Suprapubic skin (tissue), 4 donors: ENCODE data around the gene NEU3. TPM values are rescaled to one million over a fixed set of nuclear protein-coding genes. Genes with fewer than 3 reads are reported as not detected.

ENCODE experiments used
- DNase-seq, 2 donors: peaks; one replicate each; pipeline ENCODE4 v3.0.0-alpha.2; 2019; ENCODE audit warnings: low spot score in 2 of 2
- H3K27ac ChIP-seq: fragments of 200-600 bp; sonication (generic); one replicate; pipeline ENCODE4 v1.5.1; 2019
- H3K27me3 ChIP-seq: fragments of 200-600 bp; sonication (generic); one replicate; pipeline ENCODE4 v1.5.1; 2019
- H3K36me3 ChIP-seq: fragments of 200-600 bp; sonication (generic); one replicate; pipeline ENCODE4 v1.5.1; 2019
- H3K4me1 ChIP-seq: fragments of 200-600 bp; sonication (generic); one replicate; pipeline ENCODE4 v1.5.1; 2019
- H3K4me3 ChIP-seq: fragments of 200-600 bp; sonication (generic); one replicate; pipeline ENCODE4 v1.5.1; 2019; ENCODE audit warnings: mild to moderate bottlenecking
- H3K9me3 ChIP-seq: fragments of 200-600 bp; sonication (generic); one replicate; pipeline ENCODE4 v1.5.1; 2019
- EP300 ChIP-seq: sonication (generic); formaldehyde crosslinking; IDR thresholded peaks from one replicate; pipeline ENCODE4 v1.6.1; 2017; ENCODE audit warnings: antibody characterized with exemption
- POLR2A ChIP-seq, 2 donors: fragments of 450-650 bp; IDR thresholded peaks; one replicate each; pipeline ENCODE4 v1.6.1; 2017; ENCODE audit warnings: antibody characterized with exemption in 2 of 2, mild to moderate bottlenecking in 2 of 2, moderate library complexity in 2 of 2
- POLR2AphosphoS5 ChIP-seq, 3 donors: sonication (generic); formaldehyde crosslinking; IDR thresholded peaks; one replicate each; pipeline ENCODE4 v1.6.1; 2017; ENCODE audit warnings: antibody characterized with exemption in 3 of 3
- WGBS: methylation state at CpG from one replicate; pipeline ENCODE4 v1.1.5; 2018; 5-methylcytosine and 5-hydroxymethylcytosine counted together
- total RNA-seq, 4 donors: library from RNA; depleted of rRNA; stranded (reverse); fragments of >200 nt; gene quantifications; one replicate each; pipeline ENCODE4 v1.1.0, GENCODE V29; 2016
- TF ChIP-seq, protein P1 (sequence below), 2 donors: fragments of 200-600 bp in 1 of 2; fragments of 450-650 bp in 1 of 2; sonication (generic) in 1 of 2; IDR thresholded peaks; one replicate each; pipeline ENCODE4 v1.5.1; 2016 to 2019; ENCODE audit warnings: antibody characterized with exemption in 2 of 2, mild to moderate bottlenecking in 1 of 2, moderate library complexity in 1 of 2

The NEU3 gene
- total RNA-seq, 4 donors from 2014 or later, result 8.0 to 19.4 (median 12.6) TPM

DNA sequence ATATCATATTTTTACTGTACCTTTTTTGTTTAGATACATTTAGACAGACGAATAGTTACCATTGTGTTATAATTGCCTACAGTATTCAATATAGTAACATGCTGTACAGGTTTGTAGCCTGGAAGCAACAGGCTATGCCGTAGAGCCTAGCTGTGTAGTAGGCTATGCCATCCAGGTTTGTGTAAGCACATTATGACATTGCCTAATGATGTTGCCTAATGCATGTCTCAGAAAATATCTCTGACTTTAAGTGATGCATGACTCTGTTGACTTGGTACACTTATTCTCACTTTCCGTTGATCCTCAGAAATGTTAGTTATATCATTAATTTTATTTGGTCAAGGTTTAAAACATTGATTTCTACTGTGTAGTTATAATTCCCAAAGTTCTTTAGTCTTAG lies 68.1 kb downstream of the NEU3 start:
- TF ChIP-seq EP300 (no peak), POLR2A (IDR thresholded peaks at IDR 0.05) (no peak), POLR2AphosphoS5 (IDR thresholded peaks at IDR 0.05) (no peak)
- TF ChIP-seq, protein P1, sequence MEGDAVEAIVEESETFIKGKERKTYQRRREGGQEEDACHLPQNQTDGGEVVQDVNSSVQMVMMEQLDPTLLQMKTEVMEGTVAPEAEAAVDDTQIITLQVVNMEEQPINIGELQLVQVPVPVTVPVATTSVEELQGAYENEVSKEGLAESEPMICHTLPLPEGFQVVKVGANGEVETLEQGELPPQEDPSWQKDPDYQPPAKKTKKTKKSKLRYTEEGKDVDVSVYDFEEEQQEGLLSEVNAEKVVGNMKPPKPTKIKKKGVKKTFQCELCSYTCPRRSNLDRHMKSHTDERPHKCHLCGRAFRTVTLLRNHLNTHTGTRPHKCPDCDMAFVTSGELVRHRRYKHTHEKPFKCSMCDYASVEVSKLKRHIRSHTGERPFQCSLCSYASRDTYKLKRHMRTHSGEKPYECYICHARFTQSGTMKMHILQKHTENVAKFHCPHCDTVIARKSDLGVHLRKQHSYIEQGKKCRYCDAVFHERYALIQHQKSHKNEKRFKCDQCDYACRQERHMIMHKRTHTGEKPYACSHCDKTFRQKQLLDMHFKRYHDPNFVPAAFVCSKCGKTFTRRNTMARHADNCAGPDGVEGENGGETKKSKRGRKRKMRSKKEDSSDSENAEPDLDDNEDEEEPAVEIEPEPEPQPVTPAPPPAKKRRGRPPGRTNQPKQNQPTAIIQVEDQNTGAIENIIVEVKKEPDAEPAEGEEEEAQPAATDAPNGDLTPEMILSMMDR (IDR thresholded peaks at IDR 0.05), result no peak
- Histone ChIP-seq H3K36me3 (no peaks in the 10 kb centered on the region), H3K9me3 (peaks cover 4% of the 10 kb centered on the region), H3K4me3 (no peak overlapping the region), H3K27ac (no peak overlapping the region), H3K27me3 (no peaks in the 10 kb centered on the region), H3K4me1 (no peaks in the 10 kb centered on the region)
- 91% methylated on average over 3 of the region's 3 CpGs for WGBS
- DNase-seq, result no peak

- no peak for DNase-seq
- H3K4me3 ChIP-seq, result no peak overlapping the region
- TF ChIP-seq, protein P1 (IDR thresholded peaks at IDR 0.05), result no peak
- TF ChIP-seq EP300, result no peak
- TF ChIP-seq POLR2A (IDR thresholded peaks at IDR 0.05), result no peak
- TF ChIP-seq POLR2AphosphoS5 (IDR thresholded peaks at IDR 0.05), result no peak
- H3K36me3 ChIP-seq, result no peaks in the 10 kb centered on the region
- H3K4me1 ChIP-seq, result no peaks in the 10 kb centered on the region
- no peaks in the 10 kb centered on the region for H3K27me3 ChIP-seq
- no peak overlapping the region for H3K27ac ChIP-seq
- H3K9me3 ChIP-seq, result no peaks in the 10 kb centered on the region
Observed at GRCh38 chr11:75059299-75059698, 70.6 kb downstream of the NEU3 start.

GRCh38 chr11:75063741-75064314 lies 75.1 kb downstream of the NEU3 start:
- Histone ChIP-seq H3K4me3 (no peak overlapping the region), H3K9me3 (no peaks in the 10 kb centered on the region), H3K27ac (no peak overlapping the region), H3K36me3 (no peaks in the 10 kb centered on the region), H3K27me3 (peaks cover 2% of the 10 kb centered on the region), H3K4me1 (no peaks in the 10 kb centered on the region)
- 44% methylated on average over 3 of the region's 3 CpGs for WGBS
- DNase-seq, result no peak
- TF ChIP-seq, protein P1 (IDR thresholded peaks at IDR 0.05), result no peak
- TF ChIP-seq EP300 (no peak), POLR2AphosphoS5 (IDR thresholded peaks at IDR 0.05) (no peak), POLR2A (IDR thresholded peaks at IDR 0.05) (no peak)

DNA sequence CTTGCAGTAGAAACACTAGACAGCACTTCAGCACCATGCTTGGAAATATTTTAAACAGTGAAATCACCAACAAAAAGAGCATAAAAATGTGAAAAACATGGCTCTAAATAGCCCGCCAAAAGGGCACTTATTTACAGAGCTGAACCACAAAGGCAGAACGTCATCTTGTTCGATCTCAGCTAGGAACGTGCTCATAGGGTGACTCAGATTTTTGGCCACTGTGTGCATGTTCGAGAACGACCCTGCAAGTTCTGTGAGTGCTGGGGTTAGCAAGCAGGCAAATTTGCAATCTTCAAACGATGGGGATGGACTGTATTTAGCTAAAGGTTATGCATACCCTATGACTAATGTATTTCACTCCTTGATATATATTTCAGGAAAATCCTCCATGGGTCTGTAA lies 77.3 kb downstream of the NEU3 start:
- TF ChIP-seq, protein P1 (IDR thresholded peaks at IDR 0.05), result no peak
- no peak for TF ChIP-seq POLR2A (IDR thresholded peaks at IDR 0.05)
- TF ChIP-seq EP300, result no peak
- no peak overlapping the region for H3K27ac ChIP-seq
- no peak overlapping the region for H3K4me3 ChIP-seq
- WGBS, result 71% methylated on average over 7 of the region's 7 CpGs
- no peaks in the 10 kb centered on the region for H3K36me3 ChIP-seq
- H3K4me1 ChIP-seq, result no peaks in the 10 kb centered on the region
- DNase-seq, result no peak
- H3K9me3 ChIP-seq, result no peaks in the 10 kb centered on the region
- H3K27me3 ChIP-seq, result peaks cover 4% of the 10 kb centered on the region

Other genes starting within 250 kb of the NEU3 start
- gene RNF169, start 240.1 kb upstream of the NEU3 start, total RNA-seq, result 10 to 100 TPM; 18.8 to 26.4 (median 21.2) TPM
- gene XRRA1, start 39.8 kb upstream of the NEU3 start, total RNA-seq, result 10 to 100 TPM; 10.5 to 17.4 (median 13.7) TPM
- 10 to 100 TPM; 16.3 to 34.5 (median 20.1) TPM for gene SPCS2, start 39.7 kb upstream of the NEU3 start, total RNA-seq
- not detected for gene OR2AT4, start 107.9 kb downstream of the NEU3 start, total RNA-seq
- 1 to 10 TPM; 6.1 to 9.7 (median 7.1) TPM for gene SLCO2B1, start 162.2 kb downstream of the NEU3 start, total RNA-seq